ENCODE measurements around the gene MRPL45.
A peak's percentile ranks its signal among the peaks of the same experiment; 100 is the strongest.

MRPL45 gene

GRCh38 chr17:38324772-38325171 is 27.8 kb downstream of the MRPL45 start:
- DNase-seq (ENCODE audit: low read depth in 1 of 2, low spot score in 1 of 2) = no peak

- no peak for DNase-seq (ENCODE audit: low read depth in 1 of 2, low spot score in 1 of 2)
Measured at GRCh38 chr17:38325221-38325851, 28.4 kb downstream of the MRPL45 start.

GRCh38 chr17:38326996-38327792 is 30.2 kb downstream of the MRPL45 start:
- DNase-seq (ENCODE audit: low read depth in 1 of 2, low spot score in 1 of 2) = no peak

DNA sequence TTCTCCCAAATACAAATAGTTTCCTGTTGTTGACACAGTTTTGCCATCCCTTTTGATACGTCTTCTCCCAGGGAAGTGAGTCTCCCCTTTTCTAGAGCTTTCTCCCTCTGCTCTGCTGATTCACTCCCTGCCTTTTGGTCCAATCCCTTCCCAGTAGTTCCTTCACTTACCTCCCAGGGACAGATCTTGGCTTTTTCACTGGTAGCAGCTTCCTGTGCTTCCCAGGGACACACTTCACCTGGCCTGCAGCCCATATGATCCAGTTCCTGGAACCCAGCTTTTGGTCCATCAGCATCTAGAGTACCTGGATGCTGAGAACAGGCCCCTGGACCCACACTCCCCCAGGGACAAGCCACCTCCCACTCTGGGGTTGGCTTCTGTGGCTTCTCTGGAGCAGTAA is 31.0 kb downstream of the MRPL45 start:
- no peak for DNase-seq (ENCODE audit: low read depth in 1 of 2, low spot score in 1 of 2)

DNA sequence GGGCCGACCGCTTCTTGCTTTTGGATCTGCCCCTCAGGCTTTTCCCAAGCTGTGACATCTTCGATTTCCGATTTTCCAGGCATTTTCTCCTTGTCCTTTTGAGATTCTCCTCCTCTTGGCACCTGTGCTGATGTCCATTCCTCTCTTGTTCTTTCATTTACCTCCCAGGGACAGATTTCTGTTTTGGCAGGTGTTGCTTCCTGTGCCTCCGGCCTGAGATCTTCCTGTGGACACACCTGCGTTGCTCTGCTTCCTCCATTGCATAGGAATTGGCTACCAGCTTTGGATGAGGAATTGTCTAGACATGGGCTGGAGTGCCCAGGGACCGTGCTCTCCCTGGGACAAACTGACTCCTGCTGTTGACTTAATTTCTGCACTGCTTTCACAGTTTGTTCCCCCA is 31.7 kb downstream of the MRPL45 start:
- no peak for DNase-seq (ENCODE audit: low read depth in 1 of 2, low spot score in 1 of 2)

GRCh38 chr17:38329284-38329683 is 32.3 kb downstream of the MRPL45 start:
- DNase-seq (ENCODE audit: low read depth in 1 of 2, low spot score in 1 of 2) = no peak

DNA sequence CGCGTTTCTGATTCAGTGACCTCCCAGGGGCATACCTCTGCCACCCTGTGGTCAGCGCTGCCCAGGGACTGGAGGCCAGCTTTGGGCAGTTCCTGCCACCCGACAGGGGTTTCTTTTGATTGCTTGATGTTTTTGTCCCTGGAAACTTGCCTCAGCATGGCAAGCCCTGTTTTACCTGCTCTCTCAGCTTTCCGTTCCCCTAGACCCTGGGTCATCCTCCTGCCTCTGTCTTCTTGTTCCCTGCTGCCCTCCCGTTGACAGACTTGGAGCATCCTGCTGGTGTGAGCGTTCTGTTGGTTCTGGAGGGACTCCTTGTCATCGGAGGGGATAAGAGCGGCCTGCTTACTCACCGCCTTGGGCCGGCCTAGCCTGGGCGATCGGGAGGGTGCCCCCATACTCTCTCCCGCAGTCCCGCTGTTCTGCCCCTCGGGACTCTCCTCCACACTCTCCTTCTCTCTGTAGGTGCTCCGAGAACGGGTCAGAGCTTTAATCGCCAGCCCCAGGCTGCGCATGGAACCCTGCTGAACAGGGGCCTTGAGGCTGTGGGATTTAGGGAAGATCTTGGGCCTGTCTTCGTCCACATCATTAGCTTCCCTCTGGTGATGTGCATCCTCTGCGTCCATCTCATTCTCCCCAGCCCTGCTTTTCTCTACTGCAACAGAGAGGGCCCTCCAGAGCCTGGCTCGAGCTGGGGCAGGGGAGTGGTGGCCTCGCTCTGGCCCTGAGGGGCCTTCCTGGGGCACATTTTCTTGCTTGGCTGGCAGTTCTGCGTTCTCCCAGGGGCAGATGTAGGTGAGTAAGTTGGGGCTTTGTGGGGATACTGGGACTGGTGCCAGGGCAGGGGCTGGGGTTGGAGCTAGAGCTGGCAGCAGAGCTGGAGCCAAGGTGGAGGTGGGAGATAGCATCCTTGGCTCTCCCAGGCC is 33.1 kb downstream of the MRPL45 start:
- no peak for DNase-seq (ENCODE audit: low read depth in 1 of 2, low spot score in 1 of 2)

GRCh38 chr17:38330941-38331411 is 34.0 kb downstream of the MRPL45 start:
- no peak for DNase-seq (ENCODE audit: low read depth in 1 of 2, low spot score in 1 of 2)

- DNase-seq (ENCODE audit: low read depth in 1 of 2, low spot score in 1 of 2) = no peak
Measured at GRCh38 chr17:38332735-38333134, 35.8 kb downstream of the MRPL45 start.

DNA sequence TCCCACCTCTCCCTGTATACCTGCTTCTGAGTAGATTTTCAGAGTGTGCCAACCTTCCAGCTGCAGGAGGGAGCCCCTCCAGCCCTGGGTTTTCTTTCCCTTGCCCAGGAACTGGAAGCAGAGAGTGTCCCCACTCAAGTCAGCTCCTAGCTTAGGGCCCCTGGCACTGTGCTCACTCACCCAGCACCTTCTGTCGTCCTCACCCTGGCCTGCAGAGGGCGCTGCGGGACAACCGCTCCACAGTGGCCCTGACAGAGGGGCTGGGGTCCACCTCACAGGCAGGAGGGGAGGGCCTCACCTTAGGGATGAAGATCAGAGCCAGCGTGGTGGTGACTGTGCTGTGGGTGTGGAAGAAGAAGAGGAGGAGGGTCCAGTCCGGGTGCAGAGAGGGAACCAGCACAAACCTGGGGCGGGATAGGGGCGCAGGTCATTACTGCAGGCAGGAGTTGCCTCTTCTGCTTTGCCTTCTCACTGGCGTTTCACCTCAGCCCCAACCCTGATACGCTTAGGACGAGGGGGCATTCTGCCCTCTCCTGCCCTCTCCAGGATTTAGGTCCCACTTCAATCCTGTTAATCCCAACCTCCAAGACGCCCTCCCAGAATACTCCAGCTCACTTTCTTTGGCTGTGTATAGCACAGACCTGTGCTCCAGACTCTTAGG is 36.8 kb downstream of the MRPL45 start:
- DNase-seq (ENCODE audit: low read depth in 1 of 2, low spot score in 1 of 2) = peak in 1 of 2 donors; percentile 6

DNA sequence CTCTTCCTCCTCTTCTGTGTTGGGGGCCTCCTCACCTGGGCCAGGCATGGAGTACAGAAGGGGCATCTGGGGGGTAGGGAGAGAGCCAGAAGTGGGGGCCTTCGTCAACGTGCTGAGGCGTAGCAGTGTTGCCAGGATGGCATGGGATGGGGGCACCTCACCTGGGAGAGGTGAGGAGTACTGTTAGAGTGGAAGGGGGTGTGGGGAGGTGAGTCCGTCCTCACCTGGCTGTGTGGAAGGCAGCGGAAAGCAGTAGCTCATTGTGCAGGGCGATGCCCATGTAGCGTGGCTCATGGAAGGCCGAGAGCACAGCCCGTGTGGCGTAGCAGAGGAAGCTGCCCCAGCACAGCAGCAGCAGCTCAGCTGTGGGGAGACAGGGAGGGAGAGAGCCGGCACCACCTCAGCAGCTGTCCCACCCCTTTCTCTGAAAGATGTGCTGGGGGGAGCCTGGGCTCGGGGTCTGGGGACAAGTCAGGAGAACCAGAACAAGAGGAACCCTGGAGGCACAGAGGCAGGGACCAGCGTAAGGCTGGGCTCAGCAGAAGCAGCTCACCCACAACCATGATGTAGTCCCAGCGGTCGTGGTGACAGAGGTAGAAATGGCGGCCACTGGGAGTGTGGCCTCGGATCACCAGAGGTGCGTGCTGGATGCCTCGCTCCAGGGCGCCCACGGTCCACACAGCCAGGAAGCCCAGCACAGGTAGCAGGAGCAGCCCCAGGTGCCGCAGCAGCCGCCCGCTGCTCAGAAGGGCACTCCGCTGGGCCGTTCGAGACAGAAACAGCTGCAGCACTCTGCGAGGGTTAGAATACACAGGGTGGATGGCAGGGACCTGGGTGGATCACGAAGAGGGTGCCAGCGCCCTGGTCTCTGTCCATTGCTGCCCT is 37.8 kb downstream of the MRPL45 start:
- DNase-seq (ENCODE audit: low read depth in 1 of 2, low spot score in 1 of 2) = no peak

DNA sequence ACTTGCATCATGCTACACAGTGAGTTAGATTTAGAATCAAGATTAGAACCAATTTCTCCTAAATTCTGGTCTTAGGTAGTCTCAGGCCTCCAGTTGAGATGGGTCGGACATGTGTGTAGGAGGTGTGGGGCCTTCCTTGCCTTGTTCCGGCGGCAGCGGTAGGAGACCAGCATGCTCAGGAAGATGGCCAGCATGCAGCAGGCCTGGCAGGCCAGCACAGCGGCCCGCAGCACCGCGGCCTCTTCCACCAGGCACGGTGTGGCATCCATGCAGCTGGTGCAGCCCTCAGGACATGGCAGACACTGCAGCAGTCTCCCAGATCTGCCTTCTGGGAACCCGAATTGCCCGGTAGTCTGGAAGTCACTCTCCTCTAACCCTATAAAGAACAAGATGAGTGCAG is 39.9 kb downstream of the MRPL45 start:
- no peak for DNase-seq (ENCODE audit: low read depth in 1 of 2, low spot score in 1 of 2)

DNA sequence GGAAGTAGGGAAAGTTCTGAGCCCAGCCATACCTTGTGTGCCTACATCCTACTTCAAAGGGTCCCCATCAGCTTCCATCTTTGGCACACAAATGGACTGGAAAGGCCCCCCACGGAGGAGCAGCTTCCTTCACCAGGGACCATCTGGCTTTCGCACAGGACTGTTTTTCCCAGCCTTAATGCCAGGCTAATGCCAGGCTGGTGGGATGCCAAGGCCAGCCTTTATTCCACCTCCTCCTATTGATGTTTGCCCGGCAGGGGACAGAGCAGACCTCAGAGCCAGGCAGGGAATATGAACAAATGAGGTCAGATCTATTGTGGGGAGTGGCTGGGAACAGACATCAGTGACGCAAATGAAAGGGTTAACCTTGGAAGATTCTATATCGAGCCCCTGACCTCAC is 41.1 kb downstream of the MRPL45 start:
- DNase-seq (ENCODE audit: low read depth in 1 of 2, low spot score in 1 of 2) = no peak

GRCh38 chr17:38338535-38338934 is 41.6 kb downstream of the MRPL45 start:
- no peak for DNase-seq (ENCODE audit: low read depth in 1 of 2, low spot score in 1 of 2)

DNA sequence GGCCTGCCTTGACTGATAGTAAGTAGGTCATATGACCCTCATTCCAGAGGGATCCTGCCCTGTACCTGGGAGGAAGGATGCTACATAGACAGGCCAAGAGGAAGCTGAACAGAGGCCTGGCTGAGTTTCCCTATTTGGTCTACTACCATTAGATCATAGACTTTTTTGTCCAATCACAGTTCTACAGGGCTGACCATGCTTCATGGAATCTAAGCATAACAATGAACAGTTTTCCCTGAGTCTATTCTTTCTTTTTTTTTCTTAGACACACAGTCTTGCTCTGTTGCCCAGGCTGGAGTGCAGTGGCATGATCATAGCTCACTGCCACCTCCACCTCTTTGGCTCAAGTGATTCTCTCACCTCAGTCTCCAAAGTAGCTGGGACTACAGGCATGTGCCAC is 42.9 kb downstream of the MRPL45 start:
- no peak for DNase-seq (ENCODE audit: low read depth in 1 of 2, low spot score in 1 of 2)

GRCh38 chr17:38341035-38341721 is 44.2 kb downstream of the MRPL45 start:
- no peak for DNase-seq (ENCODE audit: low read depth in 1 of 2, low spot score in 1 of 2)

DNA sequence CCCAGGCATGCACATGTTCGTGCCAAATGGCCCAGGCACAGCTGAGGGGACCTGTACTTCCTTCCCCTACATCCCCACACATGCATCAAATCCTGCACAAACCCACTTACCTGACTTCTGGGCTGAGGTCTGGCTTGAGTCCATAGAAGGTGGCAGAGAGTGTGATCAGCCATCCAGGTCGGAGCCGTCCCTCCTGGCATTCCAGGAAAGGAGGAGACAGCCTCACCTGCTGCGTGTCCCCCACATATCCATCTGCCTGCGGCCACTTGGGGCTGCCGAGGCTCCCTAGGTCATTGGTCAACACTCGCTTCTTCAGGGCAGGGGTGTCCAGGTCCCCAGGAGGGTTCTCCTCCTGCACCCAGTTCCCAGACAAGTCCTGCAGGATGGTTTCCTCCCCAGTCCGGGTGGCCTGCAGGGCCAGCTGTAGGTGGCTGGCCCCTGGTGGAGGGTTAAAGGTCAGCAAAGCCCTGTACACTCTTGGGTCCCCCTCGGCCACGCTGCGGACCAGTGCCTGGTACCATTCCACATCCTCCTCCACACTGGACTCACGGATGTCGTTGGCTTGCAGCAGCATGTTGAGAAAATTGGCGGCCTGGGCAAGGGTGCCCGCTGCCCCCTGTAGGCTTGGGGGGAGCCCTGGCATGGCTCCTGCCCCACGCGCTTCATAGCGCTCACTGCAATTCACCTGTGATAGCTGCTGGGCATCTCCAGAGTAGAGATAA is 46.1 kb downstream of the MRPL45 start:
- no peak for DNase-seq (ENCODE audit: low read depth in 1 of 2, low spot score in 1 of 2)

- DNase-seq (ENCODE audit: low read depth in 1 of 2, low spot score in 1 of 2) = no peak
Measured at GRCh38 chr17:38343608-38344419, 46.8 kb downstream of the MRPL45 start, which contains the start of gene GPR179. GPR179 (minus strand) TSS chr17:38343956; CDS start chr17:38343789, 167 bp downstream.

Data from activated T-helper 1 cell treated with anti-CD3 and anti-CD28 coated beads, Interleukin-2, amount 50 U/mL, for 16 hours (primary cell).